Muscle of leg (tissue), 11 donors: ENCODE data around the gene GEN1. TPM values are rescaled to one million over a fixed set of nuclear protein-coding genes. Genes with fewer than 3 reads are reported as not detected.
A peak's percentile ranks its signal among the peaks of the same experiment; 100 is the strongest.

Experiments used
- DNase-seq: peaks from one replicate; pipeline ENCODE4 v3.0.0; 2013
- H3K27ac ChIP-seq: one replicate; pipeline ENCODE4 v1.5.1; 2013; ENCODE audit warnings: mild to moderate bottlenecking, low read length, control low read depth
- H3K27me3 ChIP-seq: one replicate; pipeline ENCODE4 v1.6.1; 2013; ENCODE audit warnings: low read length; ENCODE audit not compliant: control insufficient read depth, insufficient read depth
- H3K36me3 ChIP-seq: one replicate; pipeline ENCODE4 v1.6.1; 2013; ENCODE audit warnings: low read length; ENCODE audit not compliant: control insufficient read depth, insufficient read depth
- H3K4me1 ChIP-seq: one replicate; pipeline ENCODE4 v1.6.1; 2013; ENCODE audit warnings: low read length; ENCODE audit not compliant: control insufficient read depth, insufficient read depth
- H3K4me3 ChIP-seq: one replicate; pipeline ENCODE4 v1.5.1; 2013; ENCODE audit warnings: low read length, control low read depth
- H3K9me3 ChIP-seq: replicated peaks from 2 replicates; pipeline ENCODE4 v1.6.1; 2013; ENCODE audit warnings: low read depth, low read length; ENCODE audit not compliant: control insufficient read depth
- WGBS: methylation state at CpG from one replicate; pipeline ENCODE4 v1.1.5; 2013; ENCODE audit warnings: missing lambda C conversion rate; ENCODE audit not compliant: insufficient coverage; 5-methylcytosine and 5-hydroxymethylcytosine counted together
- polyA plus RNA-seq, 8 donors: library from polyadenylated mRNA; unstranded; fragments of 120-200 nt; gene quantifications; one replicate each; pipeline versions ENCODE4 v1.2.1 to v1.2.3, GENCODE V29; 2013; ENCODE audit warnings: inconsistent platforms in 1 of 8, low replicate concordance in 1 of 8; ENCODE audit not compliant: insufficient read length in 8 of 8, insufficient read depth in 1 of 8
- total RNA-seq: library from RNA; stranded (reverse); fragments of 120-200 nt; gene quantifications from one replicate; pipeline ENCODE4 v1.2.4, GENCODE V29; 2013

Gene GEN1
- total and polyA plus RNA-seq, 9 donors, result 6.5 to 16.7 (median 9.4) TPM

DNA sequence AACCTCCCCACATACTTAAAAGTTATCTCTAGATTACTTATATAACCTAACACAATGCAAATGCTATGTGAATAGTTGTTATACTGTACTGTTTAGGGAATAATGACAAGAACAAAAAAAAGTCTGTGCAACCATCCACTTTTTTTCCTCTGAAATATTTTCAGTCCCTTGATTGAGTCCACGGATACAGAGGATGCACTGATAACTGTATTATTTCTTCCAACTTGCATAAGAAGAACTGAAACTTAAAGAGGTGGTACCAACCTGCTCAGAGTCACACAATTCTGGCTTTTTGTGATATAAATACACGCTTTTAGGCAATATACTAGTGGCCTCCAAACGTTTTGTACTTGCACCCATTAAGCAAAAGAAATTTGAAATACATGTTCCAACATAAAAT is 1.7 kb upstream of the GEN1 start:
- WGBS, result no CpG with 5 or more reads among the region's 3 CpGs
- Histone ChIP-seq H3K4me1 (peaks cover 6% of the 10 kb centered on the region), H3K27me3 (no peaks in the 10 kb centered on the region), H3K9me3 (no peaks in the 10 kb centered on the region), H3K27ac (no peak overlapping the region), H3K4me3 (peak overlapping the region; percentile 85), H3K36me3 (peaks cover 3% of the 10 kb centered on the region)
- no peak for DNase-seq

DNA sequence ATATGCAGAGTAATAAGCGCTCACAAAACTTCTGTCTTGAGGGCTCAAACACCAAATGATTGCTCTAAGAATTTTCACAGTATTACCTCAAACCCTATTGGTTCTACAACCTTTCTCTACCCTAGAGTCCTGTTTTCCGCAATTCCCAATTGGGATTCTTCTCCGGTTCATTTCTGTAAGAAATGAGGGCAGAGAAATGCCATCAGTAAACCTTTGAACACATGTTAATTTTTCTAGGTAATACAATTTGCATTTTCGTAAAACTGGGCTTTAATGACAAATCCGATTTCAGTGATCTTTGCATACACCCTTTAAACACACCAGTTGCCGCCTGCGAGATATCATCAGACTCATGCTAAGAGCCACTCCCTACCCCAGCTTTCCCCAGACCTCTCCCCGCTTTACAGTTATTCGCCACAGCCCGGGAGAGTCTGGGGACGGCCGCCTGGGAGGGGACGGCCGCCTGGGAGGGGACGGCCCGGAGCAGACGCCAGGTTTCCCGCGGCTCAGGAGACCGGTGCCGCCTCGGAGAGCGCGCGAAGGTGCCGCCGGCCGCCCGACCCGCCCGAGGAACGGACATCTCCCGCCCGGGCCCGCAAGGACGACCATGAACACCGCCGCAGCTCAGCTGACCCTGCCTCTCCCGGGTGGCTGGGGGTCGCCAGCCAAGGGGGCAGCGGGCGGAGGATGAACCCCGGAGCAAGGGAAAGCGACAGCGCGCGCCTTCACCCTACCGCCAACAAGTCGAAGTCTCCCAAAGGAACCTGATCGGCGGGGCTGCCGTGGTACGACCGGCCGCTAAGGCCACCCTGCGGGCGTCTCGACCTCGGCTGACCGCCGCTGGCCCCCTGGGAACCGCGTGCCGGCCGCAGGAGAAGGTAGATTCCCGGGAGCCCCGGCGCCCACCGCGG is 791 bp upstream of the GEN1 start:
- Histone ChIP-seq H3K9me3 (no peaks in the 10 kb centered on the region), H3K4me3 (peak overlapping the region; percentile 85), H3K27ac (peak overlapping the region; percentile 98), H3K27me3 (no peaks in the 10 kb centered on the region), H3K4me1 (peaks cover 6% of the 10 kb centered on the region), H3K36me3 (no peaks in the 10 kb centered on the region)
- WGBS, result under 1% methylated on average over 65 of the region's 70 CpGs
- peak; percentile 62 for DNase-seq

DNA sequence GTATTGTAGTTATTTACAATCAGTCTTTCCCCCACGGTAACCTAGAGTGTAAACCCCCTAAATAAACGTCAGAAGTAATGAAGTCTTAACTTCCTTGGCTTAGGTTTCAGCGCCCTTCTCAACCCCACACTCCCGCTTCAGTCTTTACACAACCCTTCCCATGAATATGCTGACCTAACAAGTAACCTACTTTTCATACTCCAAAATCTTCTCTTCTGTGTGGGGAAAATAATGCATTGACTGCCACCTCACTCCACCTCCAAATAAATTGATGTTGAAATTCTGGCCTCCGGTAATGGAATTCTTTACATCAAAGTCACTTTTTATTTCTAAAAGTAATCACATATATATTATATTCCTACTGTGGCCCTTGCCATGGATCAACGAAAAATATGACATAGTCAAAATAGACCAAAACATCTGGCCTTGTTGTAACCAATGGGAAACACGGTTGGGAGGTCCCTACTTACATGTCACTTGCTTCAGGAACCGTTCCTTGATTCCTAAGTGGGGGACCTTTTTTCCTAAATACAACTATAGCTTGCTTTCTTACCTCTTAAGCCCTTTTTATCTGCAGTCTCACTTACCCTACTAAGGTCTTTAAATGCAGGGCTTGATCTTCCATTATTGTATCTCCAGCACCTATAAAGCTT is 961 bp downstream of the GEN1 start:
- H3K4me1 ChIP-seq, result peaks cover 6% of the 10 kb centered on the region
- H3K9me3 ChIP-seq, result no peaks in the 10 kb centered on the region
- H3K4me3 ChIP-seq, result peak overlapping the region; percentile 85
- WGBS, result 0% methylated on average over 3 of the region's 8 CpGs
- peak overlapping the region; percentile 98 for H3K27ac ChIP-seq
- no peaks in the 10 kb centered on the region for H3K27me3 ChIP-seq
- DNase-seq, result no peak
- no peaks in the 10 kb centered on the region for H3K36me3 ChIP-seq

DNA sequence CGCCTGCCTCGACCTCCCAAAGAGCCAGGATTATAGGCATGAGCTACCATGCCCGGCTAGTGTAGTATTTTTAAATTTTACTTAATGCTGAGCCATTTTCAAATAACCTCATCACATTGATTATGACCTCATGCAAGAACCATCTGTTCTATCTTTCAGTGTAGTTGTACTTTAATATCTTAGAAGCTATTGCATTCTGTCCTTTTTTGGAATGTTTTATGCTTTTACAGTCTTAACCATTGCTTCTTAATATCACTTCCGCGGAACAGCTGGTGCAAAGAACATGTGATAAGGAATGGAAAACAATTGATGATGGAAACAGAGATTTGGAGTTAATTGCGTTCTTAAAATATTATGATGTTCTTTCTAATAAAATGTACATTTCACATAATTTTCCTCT is 2.7 kb downstream of the GEN1 start:
- Histone ChIP-seq H3K4me1 (peaks cover 6% of the 10 kb centered on the region), H3K27me3 (no peaks in the 10 kb centered on the region), H3K27ac (no peak overlapping the region), H3K36me3 (no peaks in the 10 kb centered on the region), H3K9me3 (no peaks in the 10 kb centered on the region), H3K4me3 (no peak overlapping the region)
- DNase-seq, result no peak
- WGBS, result no CpG with 5 or more reads among the region's 6 CpGs

DNA sequence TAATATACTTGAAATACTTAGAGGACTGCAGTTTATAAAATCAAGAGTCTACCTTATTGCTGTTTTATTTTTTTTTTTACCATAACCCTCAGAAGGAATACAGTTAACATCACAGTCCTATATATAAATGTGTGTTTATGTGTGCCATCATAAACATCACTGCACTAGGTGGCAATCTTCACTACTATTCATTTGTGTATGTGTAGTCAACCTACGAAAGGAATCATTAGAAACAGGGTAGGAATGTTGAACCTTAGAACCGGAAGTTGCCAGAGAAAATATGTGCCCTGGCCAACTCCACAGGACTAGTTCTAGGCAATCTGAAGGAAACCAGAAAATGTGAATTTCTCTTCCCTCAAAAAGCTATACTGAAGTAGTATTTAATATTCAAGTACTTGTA is 3.4 kb downstream of the GEN1 start:
- no peak for DNase-seq
- no peaks in the 10 kb centered on the region for H3K27me3 ChIP-seq
- no peaks in the 10 kb centered on the region for H3K9me3 ChIP-seq
- no peak overlapping the region for H3K4me3 ChIP-seq
- no peak overlapping the region for H3K27ac ChIP-seq
- WGBS, result no CpG with 5 or more reads among the region's 2 CpGs
- H3K4me1 ChIP-seq, result peaks cover 6% of the 10 kb centered on the region
- no peaks in the 10 kb centered on the region for H3K36me3 ChIP-seq

DNA sequence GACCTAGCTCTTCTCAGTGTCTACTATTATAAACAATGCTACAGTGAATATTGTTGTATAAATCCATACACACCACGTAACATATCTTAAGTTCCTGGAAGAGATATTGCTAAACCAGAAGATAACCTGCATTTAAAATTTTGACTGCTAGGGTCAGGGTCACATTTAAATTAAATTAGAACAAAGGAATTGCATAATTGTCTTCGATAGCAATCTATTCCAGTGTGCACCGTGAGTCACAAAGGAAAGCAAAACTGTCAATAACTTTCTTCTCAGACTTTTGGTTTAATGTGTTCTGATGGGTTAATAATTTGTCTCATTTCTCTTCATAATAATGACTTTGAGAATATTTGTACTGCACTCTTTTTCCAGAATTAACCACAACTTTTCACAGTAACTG is 4.2 kb downstream of the GEN1 start:
- no peaks in the 10 kb centered on the region for H3K27me3 ChIP-seq
- no peak overlapping the region for H3K4me3 ChIP-seq
- DNase-seq, result no peak
- no peak overlapping the region for H3K27ac ChIP-seq
- peaks cover 6% of the 10 kb centered on the region for H3K4me1 ChIP-seq
- H3K36me3 ChIP-seq, result no peaks in the 10 kb centered on the region
- H3K9me3 ChIP-seq, result no peaks in the 10 kb centered on the region
- WGBS, result no CpG with 5 or more reads among the region's 3 CpGs

DNA sequence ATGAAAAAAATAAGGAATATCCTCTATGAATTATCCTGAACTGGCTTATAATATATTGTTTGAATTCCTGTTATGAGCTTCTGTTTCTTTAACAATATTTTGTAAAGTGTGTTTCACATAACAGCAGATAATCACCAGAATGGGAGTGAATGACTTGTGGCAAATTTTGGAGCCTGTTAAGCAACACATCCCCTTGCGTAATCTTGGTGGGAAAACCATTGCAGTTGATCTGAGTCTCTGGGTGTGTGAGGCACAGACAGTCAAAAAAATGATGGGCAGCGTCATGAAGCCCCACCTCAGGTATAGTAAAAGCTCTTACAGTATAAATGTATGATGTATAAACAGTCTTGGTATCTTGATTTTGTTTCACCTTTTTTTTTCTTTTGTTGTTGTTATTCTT is 5.9 kb downstream of the GEN1 start:
- Histone ChIP-seq H3K27me3 (no peaks in the 10 kb centered on the region), H3K9me3 (no peaks in the 10 kb centered on the region), H3K36me3 (no peaks in the 10 kb centered on the region), H3K27ac (no peak overlapping the region), H3K4me3 (no peak overlapping the region), H3K4me1 (no peaks in the 10 kb centered on the region)
- WGBS, result 100% methylated on average over 1 of the region's 2 CpGs
- DNase-seq, result no peak

DNA sequence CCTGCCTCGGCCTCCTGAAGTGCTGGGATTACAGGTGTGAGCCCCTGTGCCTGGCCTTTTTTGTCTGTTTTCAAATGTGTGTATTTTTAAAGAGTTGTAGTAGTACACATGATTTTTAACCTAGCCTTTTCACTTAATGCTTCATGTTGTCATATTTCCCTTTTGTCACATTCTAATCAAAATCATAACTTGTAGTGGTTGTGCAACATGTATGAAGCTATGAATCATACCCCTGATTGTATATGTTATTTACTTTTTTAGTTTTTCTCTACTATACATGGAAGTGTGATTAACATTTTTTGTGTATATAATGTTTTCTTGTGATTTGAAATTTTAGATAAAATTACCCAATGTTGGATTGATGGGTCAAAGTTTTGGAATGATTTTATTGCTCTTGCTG is 8.5 kb downstream of the GEN1 start:
- peaks cover 2% of the 10 kb centered on the region for H3K36me3 ChIP-seq
- no peaks in the 10 kb centered on the region for H3K4me1 ChIP-seq
- WGBS, result 100% methylated on average over 1 of the region's 1 CpG
- DNase-seq, result no peak
- H3K27me3 ChIP-seq, result no peaks in the 10 kb centered on the region
- H3K4me3 ChIP-seq, result no peak overlapping the region
- no peak overlapping the region for H3K27ac ChIP-seq
- no peaks in the 10 kb centered on the region for H3K9me3 ChIP-seq

DNA sequence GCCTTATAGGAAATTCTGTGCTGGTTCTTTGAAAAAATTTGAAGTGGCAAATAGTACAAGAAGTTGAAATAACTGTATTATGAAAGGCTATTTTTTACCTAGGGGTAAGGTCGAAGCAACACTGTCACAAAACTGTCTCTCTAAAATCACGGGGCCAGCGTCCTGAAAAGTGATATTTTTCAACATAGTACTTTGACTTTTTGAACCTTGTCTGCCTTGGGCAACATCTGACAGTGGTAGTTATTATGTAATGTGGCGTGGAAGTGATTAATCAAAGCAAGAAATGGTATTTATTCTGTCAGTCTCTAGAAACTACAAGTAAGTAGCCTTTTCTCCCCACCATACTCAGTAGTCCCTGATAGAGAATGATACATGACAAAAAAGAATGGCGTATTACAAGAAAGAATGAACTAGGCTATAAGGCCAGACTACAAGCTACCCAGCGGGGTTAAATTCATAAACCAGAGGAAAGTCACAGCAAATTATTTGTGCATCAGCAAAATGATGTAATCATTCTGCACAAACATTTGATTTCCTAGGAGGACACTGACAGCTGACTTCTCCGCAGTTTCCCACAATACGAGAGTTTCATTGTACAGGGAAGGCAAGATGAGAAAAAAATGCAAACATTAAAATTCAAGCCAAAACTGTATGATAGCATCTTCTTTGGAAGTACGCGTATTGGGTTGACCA is 9.8 kb downstream of the GEN1 start:
- WGBS, result 80% methylated on average over 2 of the region's 10 CpGs
- H3K9me3 ChIP-seq, result no peaks in the 10 kb centered on the region

DNA sequence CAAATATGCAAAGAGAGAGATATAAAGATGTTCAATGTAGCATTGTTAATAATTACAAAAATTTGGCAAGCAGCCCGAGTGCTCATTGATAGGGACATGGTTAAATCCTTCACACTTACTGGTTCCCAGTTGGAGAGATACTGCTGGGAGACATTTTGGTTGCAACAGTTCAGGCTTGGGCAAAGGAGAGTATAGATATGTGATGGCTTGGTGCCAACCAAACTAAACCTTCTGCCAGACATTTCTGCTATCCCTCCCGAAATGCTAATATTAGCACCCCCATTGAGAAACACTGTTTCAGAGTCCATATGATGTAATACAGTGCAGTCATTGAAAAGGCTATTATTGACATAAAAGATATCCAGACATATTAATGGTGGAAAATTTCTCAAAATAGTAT is 11.5 kb downstream of the GEN1 start:
- DNase-seq, result no peak
- WGBS, result no CpG with 5 or more reads among the region's 2 CpGs

More for the DNA sequence above, 9.8 kb downstream of the GEN1 start:
- no peaks in the 10 kb centered on the region for H3K27me3 ChIP-seq
- no peak overlapping the region for H3K4me3 ChIP-seq
- H3K36me3 ChIP-seq, result peaks cover 2% of the 10 kb centered on the region
- no peaks in the 10 kb centered on the region for H3K4me1 ChIP-seq
- no peak overlapping the region for H3K27ac ChIP-seq
- peak; percentile 22 for DNase-seq

More for the DNA sequence above, 11.5 kb downstream of the GEN1 start:
- H3K27ac ChIP-seq, result no peak overlapping the region
- H3K9me3 ChIP-seq, result no peaks in the 10 kb centered on the region
- H3K4me1 ChIP-seq, result no peaks in the 10 kb centered on the region
- H3K36me3 ChIP-seq, result peaks cover 4% of the 10 kb centered on the region
- no peaks in the 10 kb centered on the region for H3K27me3 ChIP-seq
- H3K4me3 ChIP-seq, result no peak overlapping the region
